Activated B cell treated with CpG ODN at 0.5 μM for 24 hours (primary cell): ENCODE measurements around the gene COX19. TPM values are rescaled to one million over a fixed set of nuclear protein-coding genes. Genes with fewer than 3 reads are reported as not detected.

Experiments
- ATAC-seq: fragments of 200-7000 bp; cut with Tn5 transposase; one replicate; pipeline ENCODE4 v1.10.0; 2021; ENCODE audit warnings: low read depth, mild to moderate bottlenecking, moderate library complexity
- CTCF ChIA-PET: fragments of 350-600 bp; sonication (Branson Sonifier 250); formaldehyde crosslinking; loops from one replicate; lab custom pipeline; 2021; ENCODE audit warnings: antibody characterized with exemption; lab: Charles Lee
- POLR2A ChIA-PET: fragments of 350-600 bp; sonication (Branson Sonifier 250); formaldehyde crosslinking; loops from one replicate; lab custom pipeline; 2021; ENCODE audit warnings: antibody characterized with exemption; lab: Charles Lee
- DNase-seq: peaks from one replicate; pipeline ENCODE4 v3.0.0; 2022
- H3K27ac Mint-ChIP-seq: one replicate; pipeline ENCODE4 v1.8.0; 2020; ENCODE audit warnings: mixed read lengths
- H3K27me3 Mint-ChIP-seq: one replicate; pipeline ENCODE4 v1.8.0; 2021; ENCODE audit warnings: mixed read lengths
- H3K36me3 Mint-ChIP-seq: one replicate; pipeline ENCODE4 v1.8.0; 2021; ENCODE audit warnings: low read depth, mixed read lengths
- H3K4me1 Mint-ChIP-seq: one replicate; pipeline ENCODE4 v1.8.0; 2021; ENCODE audit warnings: mixed read lengths
- H3K4me3 Mint-ChIP-seq: one replicate; pipeline ENCODE4 v1.8.0; 2020; ENCODE audit warnings: mild to moderate bottlenecking, mixed read lengths
- H3K9me3 Mint-ChIP-seq: one replicate; pipeline ENCODE4 v1.8.0; 2020; ENCODE audit warnings: mixed read lengths
- intact Hi-C: fragments of 100-400 bp; cut with micrococcal nuclease; formaldehyde crosslinking; loops from one replicate; pipeline ENCODE4 v1.15.1; 2024
- total RNA-seq: library from RNA; stranded (reverse); gene quantifications from 2 replicates; pipeline ENCODE4 v1.2.3, GENCODE V29; 2022
- TF ChIP-seq, protein P1 (sequence below): fragments of 200-600 bp; IDR thresholded peaks from one replicate; pipeline ENCODE4 v1.8.0; 2022; ENCODE audit warnings: antibody characterized with exemption, mild to moderate bottlenecking

Gene COX19
- total RNA-seq, 1 donor from 2014 or later: 24.5 TPM

DNA sequence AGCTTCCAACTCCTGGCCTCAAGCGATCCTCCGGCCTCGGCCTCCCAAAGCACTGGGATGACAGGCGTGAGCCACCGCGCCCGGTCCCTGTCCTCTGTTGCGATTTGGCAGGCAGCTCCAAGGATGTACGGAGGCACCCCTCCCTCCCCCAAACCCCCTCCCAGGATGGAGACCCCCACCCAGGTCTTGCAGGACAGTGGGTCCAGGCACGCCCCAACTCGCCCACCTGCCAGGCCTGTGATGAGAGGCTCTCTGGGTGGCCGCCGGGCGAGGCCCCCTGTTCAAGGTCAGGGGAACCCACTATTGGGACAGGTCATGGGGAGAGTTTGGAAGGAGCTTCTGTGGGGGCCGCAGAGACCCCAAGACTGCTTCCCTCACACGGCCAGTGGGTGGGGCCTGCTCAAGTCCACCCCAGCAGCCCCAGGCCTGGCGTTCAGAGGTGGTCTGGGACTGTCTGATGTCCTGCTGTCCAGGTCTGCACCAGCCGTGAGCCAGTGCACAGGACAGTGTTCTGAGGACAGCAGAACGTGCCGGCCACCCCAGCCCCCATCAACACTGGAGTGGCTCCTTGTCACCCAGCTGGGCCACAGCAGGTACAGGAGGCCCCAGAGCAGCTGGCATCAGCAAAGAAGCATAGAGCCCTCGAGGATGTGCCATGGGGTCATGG, 23.3 kb downstream of the COX19 start:
- TF ChIP-seq, protein P1, sequence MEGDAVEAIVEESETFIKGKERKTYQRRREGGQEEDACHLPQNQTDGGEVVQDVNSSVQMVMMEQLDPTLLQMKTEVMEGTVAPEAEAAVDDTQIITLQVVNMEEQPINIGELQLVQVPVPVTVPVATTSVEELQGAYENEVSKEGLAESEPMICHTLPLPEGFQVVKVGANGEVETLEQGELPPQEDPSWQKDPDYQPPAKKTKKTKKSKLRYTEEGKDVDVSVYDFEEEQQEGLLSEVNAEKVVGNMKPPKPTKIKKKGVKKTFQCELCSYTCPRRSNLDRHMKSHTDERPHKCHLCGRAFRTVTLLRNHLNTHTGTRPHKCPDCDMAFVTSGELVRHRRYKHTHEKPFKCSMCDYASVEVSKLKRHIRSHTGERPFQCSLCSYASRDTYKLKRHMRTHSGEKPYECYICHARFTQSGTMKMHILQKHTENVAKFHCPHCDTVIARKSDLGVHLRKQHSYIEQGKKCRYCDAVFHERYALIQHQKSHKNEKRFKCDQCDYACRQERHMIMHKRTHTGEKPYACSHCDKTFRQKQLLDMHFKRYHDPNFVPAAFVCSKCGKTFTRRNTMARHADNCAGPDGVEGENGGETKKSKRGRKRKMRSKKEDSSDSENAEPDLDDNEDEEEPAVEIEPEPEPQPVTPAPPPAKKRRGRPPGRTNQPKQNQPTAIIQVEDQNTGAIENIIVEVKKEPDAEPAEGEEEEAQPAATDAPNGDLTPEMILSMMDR: no peak
- no peak overlapping the region for H3K27ac Mint-ChIP-seq
- no peaks in the 10 kb centered on the region for H3K36me3 Mint-ChIP-seq
- intact Hi-C loops: loop anchor here (2.0 kb wide), 1 partner anchor 15 kb away; no protein-coding TSS in a partner anchor
- ChIA-PET CTCF (no interaction called here), POLR2A (interaction anchor here (0.8 to 1.4 kb wide), 3 partner anchors 23 to 29 kb away, joined by 3 to 5 read pairs (median 4); partner anchors contain the start of gene COX19)
- peaks cover 10% of the 10 kb centered on the region for H3K27me3 Mint-ChIP-seq
- peaks cover 25% of the 10 kb centered on the region for H3K4me1 Mint-ChIP-seq
- H3K4me3 Mint-ChIP-seq: peak overlapping the region; percentile 50
- H3K9me3 Mint-ChIP-seq: no peaks in the 10 kb centered on the region
- ATAC-seq (no peak), DNase-seq (no peak)

DNA sequence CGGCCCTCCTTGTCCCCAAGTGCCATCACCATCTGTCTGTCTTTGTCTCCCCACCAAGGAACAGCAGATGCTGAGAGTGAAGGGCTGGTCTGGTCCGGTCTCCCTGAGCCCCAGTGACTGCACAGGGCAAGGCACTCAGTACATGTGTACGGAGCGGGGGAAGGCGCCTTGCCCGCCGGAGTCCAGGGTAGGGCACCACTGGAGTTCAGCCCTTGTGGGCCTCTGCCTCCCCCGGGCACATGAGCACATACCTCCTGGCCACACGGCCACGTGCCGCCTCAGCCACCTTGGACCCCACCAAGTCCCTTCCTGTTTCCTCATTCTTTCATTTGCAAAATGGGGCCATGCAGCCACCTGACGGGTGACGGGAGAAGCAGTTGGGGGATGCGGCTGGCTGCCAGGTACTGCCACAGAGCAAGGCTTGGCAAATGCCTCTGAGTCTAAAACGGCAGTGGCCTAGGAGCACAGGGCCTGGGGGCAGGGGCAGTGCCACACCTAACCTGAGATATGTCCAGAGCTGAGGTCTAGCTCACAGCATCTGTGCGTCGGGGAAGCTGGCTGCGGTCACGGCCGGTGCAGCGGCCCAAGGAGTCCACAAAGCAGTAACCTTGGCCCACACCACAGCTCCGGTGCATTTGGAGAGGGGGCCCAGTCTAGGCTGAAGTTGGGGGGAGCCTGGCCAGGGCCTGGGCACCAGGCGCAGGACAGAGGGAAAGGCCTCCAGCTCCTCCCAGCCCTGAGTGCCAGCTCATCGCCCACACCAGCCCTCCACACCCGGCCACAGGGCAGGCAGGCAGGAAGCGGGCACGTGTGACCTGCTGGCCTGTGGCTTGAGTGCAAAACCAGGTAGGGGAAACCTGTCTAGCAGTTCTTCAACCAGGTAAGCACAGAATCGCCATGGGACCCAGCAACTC, 26.1 kb downstream of the COX19 start:
- POLR2A ChIA-PET: interaction anchor here (0.5 to 0.6 kb wide), 2 partner anchors 19 to 42 kb away, joined by 5 to 9 read pairs; no protein-coding TSS in a partner anchor
- Mint-ChIP-seq H3K27ac (no peak overlapping the region), H3K36me3 (no peaks in the 10 kb centered on the region), H3K27me3 (peaks cover 4% of the 10 kb centered on the region), H3K4me3 (no peak overlapping the region), H3K4me1 (peaks cover 22% of the 10 kb centered on the region), H3K9me3 (no peaks in the 10 kb centered on the region)
- CTCF ChIA-PET: no interaction called here
- no peak for DNase-seq
- TF ChIP-seq, protein P1: no peak
- intact Hi-C loops: no loop called here
- ATAC-seq: no peak

DNA sequence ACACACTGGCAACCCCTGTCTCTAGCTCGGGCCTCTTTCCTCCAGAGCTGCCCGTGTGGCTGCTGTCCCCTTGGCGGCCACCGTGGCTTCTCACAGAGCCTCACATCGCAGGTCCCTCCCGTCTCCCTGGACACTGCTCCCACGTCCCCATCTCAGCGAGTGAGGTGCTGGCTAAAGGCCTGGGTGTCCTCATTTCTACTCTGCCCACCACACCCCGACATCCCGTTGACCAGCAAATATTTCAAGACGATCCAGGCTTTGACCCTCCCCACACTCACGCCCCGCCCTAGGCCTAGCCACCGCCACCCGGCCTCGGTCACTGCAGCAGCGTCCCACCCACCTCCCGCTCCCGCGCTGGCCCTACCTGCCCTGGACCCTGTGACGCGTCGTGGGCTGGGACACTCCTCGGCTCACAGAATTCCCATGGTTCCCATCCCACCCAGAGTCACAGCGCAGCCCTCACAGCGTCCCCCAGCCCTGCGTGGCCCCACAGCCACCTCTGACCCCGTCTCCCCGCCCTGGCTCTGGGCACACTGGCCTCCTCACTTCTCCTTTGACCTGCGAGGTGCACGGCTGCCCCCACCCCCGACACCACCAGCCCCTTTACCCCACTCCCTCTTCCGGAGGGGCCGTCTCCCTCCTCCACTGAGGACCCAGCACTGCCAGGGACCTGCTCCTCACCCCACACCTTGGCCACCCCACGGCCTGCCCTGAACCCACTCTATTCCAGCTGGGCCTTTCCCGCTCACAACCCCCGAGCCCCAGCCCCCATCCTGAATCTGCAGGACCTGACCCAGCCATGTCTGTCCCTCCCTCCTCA, 27.7 kb downstream of the COX19 start:
- Mint-ChIP-seq H3K27ac (no peak overlapping the region), H3K4me3 (no peak overlapping the region), H3K27me3 (peaks cover 4% of the 10 kb centered on the region), H3K36me3 (no peaks in the 10 kb centered on the region), H3K9me3 (no peaks in the 10 kb centered on the region), H3K4me1 (peaks cover 22% of the 10 kb centered on the region)
- CTCF ChIA-PET: no interaction called here
- POLR2A ChIA-PET: no interaction called here
- intact Hi-C loops: no loop called here
- DNase-seq (no peak), ATAC-seq (no peak)
- TF ChIP-seq, protein P1: no peak

DNA sequence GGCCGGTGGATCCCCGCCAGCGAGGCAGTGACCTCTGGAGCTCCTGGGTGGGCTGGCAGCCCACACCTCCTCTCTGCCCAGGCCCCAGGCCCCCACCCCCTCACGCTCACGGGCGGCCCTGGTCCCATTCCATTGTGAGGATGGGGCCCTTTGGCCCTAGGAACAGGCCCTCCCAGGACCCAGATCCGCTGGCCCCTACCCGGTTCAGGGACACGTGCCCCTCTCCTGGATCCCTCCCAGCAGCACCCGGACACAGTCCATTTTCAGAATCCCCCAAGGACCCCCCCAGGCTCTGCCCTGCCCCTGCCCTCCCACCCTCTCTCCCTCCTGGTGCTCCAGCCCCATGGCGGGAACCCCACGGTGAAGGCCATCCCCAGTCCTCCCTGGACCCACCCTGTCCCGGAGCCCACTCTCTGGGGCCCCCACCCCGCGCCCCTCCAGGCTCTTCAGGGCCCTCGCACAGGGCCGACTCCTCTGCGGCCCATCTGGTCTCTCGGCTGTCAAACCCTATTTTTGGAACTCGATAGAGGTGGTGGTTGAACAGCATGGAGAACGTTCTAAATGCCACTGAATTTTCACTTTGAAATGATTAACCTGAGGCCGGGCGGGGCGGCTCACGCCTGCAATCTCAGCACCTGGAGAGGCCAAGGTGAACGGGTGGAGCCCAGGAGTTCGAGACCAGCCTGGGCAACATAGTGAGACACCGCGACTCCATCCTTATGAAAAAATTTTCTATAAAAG, 28.9 kb downstream of the COX19 start:
- intact Hi-C loops: no loop called here
- no peak overlapping the region for H3K4me3 Mint-ChIP-seq
- ChIA-PET POLR2A (no interaction called here), CTCF (no interaction called here)
- TF ChIP-seq, protein P1: no peak
- H3K9me3 Mint-ChIP-seq: no peaks in the 10 kb centered on the region
- peaks cover 6% of the 10 kb centered on the region for H3K27me3 Mint-ChIP-seq
- no peak for DNase-seq
- H3K36me3 Mint-ChIP-seq: no peaks in the 10 kb centered on the region
- no peak for ATAC-seq
- no peak overlapping the region for H3K27ac Mint-ChIP-seq
- H3K4me1 Mint-ChIP-seq: peaks cover 25% of the 10 kb centered on the region
